Measurements from ENCODE around the gene MYEOV. TPM values are rescaled to one million over a fixed set of nuclear protein-coding genes. Genes with fewer than 3 reads are reported as not detected.

MYEOV gene
- total and polyA plus RNA-seq, 2 of the 8 experiments (the other 6 are each of a cell fraction or from before 2014, with no cell fraction given) = 0.44 to 0.67 TPM

DNA sequence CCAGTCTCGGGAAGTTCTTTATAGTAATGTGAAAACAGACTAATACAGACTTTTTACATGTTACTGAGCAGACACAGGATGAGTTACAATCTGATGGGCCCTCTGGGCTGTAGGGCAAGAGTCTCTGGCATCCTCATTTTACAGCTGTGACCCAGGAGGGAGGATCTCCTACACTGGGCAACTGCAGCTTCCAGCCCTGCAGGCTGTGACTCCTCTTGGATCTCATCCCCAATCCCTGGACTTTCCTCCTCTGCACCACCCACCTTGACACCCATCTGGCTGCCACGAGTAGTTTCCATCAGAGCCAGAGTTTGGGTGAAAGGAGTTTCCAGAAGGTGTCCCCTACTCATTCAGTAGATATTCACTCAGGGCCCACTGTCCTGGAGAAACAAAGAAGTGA, 48.9 kb upstream of the MYEOV start:
- Histone ChIP-seq H3K79me1 (ENCODE audit: low read depth, low read length) (no peaks in the 10 kb centered on the region), H4K8ac (ENCODE audit: extremely low read depth, insufficient read depth, low read length) (no peak overlapping the region), H2BK5ac (ENCODE audit: low read depth, low read length) (no peak overlapping the region), H3K9ac (replicated peaks in 1 of 4; ENCODE audit: extremely low read depth in 1 of 4, low read depth in 3 of 4, low read length in 3 of 4) (no peak overlapping the region), H3K18ac (ENCODE audit: extremely low read depth, low read length) (no peak overlapping the region), H4K5ac (ENCODE audit: insufficient read length, low read depth, low read length) (no peak overlapping the region), H3K27ac (ENCODE audit: low read depth, low read length) (no peak overlapping the region), H3K23ac (ENCODE audit: insufficient read length) (no peak overlapping the region), H3K4me1 (replicated peaks in 1 of 4; ENCODE audit: control insufficient read depth in 3 of 4, insufficient read depth in 4 of 4, low read length in 3 of 4) (peaks cover 4 to 7% (median 7%) of the 10 kb centered on the region in 4 experiments), H3K4me3 (ENCODE audit: extremely low read depth in 1 of 4, insufficient read depth in 2 of 4, low read depth in 3 of 4, low read length in 4 of 4) (no peak overlapping the region), H4K91ac (replicated peaks; ENCODE audit: insufficient read length, low read length) (no peak overlapping the region), H2BK20ac (ENCODE audit: low read length) (no peak overlapping the region), H2BK12ac (ENCODE audit: low read depth, low read length) (no peak overlapping the region), H3K27me3 (replicated peaks in 1 of 4; ENCODE audit: control insufficient read depth in 3 of 4, extremely low read depth in 1 of 4, insufficient read depth in 3 of 4, low read length in 3 of 4) (peaks cover 0 to 10% (median 7%) of the 10 kb centered on the region in 4 experiments; a peak in 6 of 7 replicates), H2BK120ac (replicated peaks; ENCODE audit: low read depth, low read length) (no peak overlapping the region), H3K79me2 (ENCODE audit: control insufficient read depth in 1 of 2, insufficient read depth in 2 of 2, low read length in 2 of 2) (no peaks in the 10 kb centered on the region), H2AK5ac (ENCODE audit: low read depth, low read length) (no peak overlapping the region), H2BK15ac (ENCODE audit: low read length) (no peak overlapping the region), H2AFZ (ENCODE audit: low read length) (no peak overlapping the region), H3K14ac (ENCODE audit: insufficient read length) (no peak overlapping the region), H3K56ac (replicated peaks; ENCODE audit: insufficient read length, low read depth, low read length) (no peak overlapping the region), H3K4me2 (ENCODE audit: insufficient read depth in 1 of 2, low read depth in 2 of 2, low read length in 2 of 2) (no peak overlapping the region), H3K4ac (replicated peaks; ENCODE audit: insufficient read length, low read depth, low read length) (no peak overlapping the region), H3K23me2 (ENCODE audit: low read depth, low read length) (peaks cover 4% of the 10 kb centered on the region; the same call in 1 of the 2 replicates), H3K36me3 (ENCODE audit: control insufficient read depth in 2 of 4, insufficient read depth in 4 of 4, low read length in 3 of 4) (no peaks in the 10 kb centered on the region), H4K20me1 (replicated peaks in 1 of 2; ENCODE audit: control insufficient read depth in 1 of 2, insufficient read depth in 2 of 2, low read length in 2 of 2) (no peaks in the 10 kb centered on the region), H3K9me3 (ENCODE audit: insufficient read depth in 2 of 2, low read depth in 1 of 2, low read length in 1 of 2) (no peaks in the 10 kb centered on the region)
- WGBS, 2 experiments (ENCODE audit: extremely low coverage in 1 of 2, insufficient coverage in 1 of 2, insufficient read length in 1 of 2, insufficient replicate concordance in 2 of 2, low coverage in 1 of 2, low lambda C conversion rate in 2 of 2, missing lambda C conversion rate in 1 of 2) = 82% methylated on average over 2 of the region's 2 CpGs; no CpG with 5 or more reads in 1 of the 2 experiments
- ChIA-PET CTCF (ENCODE audit: partially characterized antibody) (interaction anchor here (1.2 to 5.0 kb wide), 3 partner anchors 11 to 144 kb away, joined by 3 to 17 read pairs (median 5); no protein-coding TSS in a partner anchor), POLR2A (ENCODE audit: partially characterized antibody) (no interaction called here)
- FAIRE-seq = no peak
- DNase-seq (ENCODE audit: low read depth in 1 of 2, low spot score in 2 of 2) = no peak
- TF ChIP-seq KDM1A (IDR thresholded peaks at IDR 0.05; ENCODE audit: borderline replicate concordance, low read length) = no peak
- TF ChIP-seq RFX5 (IDR thresholded peaks at IDR 0.05; ENCODE audit: borderline replicate concordance, low read depth, low read length) = no peak
- no peak for TF ChIP-seq MAX (IDR thresholded peaks at IDR 0.05)
- TF ChIP-seq ZNF274 (IDR thresholded peaks at IDR 0.05; ENCODE audit: borderline replicate concordance, extremely low read depth, low read length) = no peak
- no peak for TF ChIP-seq CHD1 (IDR thresholded peaks at IDR 0.05; ENCODE audit: low read depth, low read length)
- no peak for TF ChIP-seq ATF2 (IDR thresholded peaks at IDR 0.05; ENCODE audit: low read length)
- TF ChIP-seq CHD2 (IDR thresholded peaks at IDR 0.05; ENCODE audit: low read length) = no peak
- TF ChIP-seq SP1 (IDR thresholded peaks at IDR 0.05; ENCODE audit: low read depth, low read length) = no peak
- no peak for TF ChIP-seq RBBP5 (IDR thresholded peaks at IDR 0.05; ENCODE audit: borderline replicate concordance, low read depth, low read length)
- no peak for TF ChIP-seq CTBP2 (IDR thresholded peaks at IDR 0.05; ENCODE audit: borderline replicate concordance, insufficient read depth, insufficient read length, low read length)
- no peak for TF ChIP-seq GABPA (IDR thresholded peaks at IDR 0.05; ENCODE audit: borderline replicate concordance, insufficient read depth, low read length)
- TF ChIP-seq POLR2A (IDR thresholded peaks at IDR 0.05; ENCODE audit: control extremely low read depth in 1 of 2, low read depth in 2 of 2, low read length in 2 of 2) = no peak
- TF ChIP-seq BCL11A (IDR thresholded peaks at IDR 0.05; ENCODE audit: low read depth in 2 of 2, low read length in 2 of 2) = no peak

Data from H1 (cell line).